Stimulated activated CD4-positive, alpha-beta T cell treated with anti-CD3 and anti-CD28 coated beads, Interleukin-15, amount 100 ng/mL, for 48 hours (primary cell): ENCODE measurements around the gene PHF12.

Experiments
- DNase-seq, 2 donors: peaks; one replicate each; pipeline ENCODE4 v3.0.0-alpha.2; 2020; ENCODE audit warnings: low read depth in 2 of 2

The PHF12 gene

DNA sequence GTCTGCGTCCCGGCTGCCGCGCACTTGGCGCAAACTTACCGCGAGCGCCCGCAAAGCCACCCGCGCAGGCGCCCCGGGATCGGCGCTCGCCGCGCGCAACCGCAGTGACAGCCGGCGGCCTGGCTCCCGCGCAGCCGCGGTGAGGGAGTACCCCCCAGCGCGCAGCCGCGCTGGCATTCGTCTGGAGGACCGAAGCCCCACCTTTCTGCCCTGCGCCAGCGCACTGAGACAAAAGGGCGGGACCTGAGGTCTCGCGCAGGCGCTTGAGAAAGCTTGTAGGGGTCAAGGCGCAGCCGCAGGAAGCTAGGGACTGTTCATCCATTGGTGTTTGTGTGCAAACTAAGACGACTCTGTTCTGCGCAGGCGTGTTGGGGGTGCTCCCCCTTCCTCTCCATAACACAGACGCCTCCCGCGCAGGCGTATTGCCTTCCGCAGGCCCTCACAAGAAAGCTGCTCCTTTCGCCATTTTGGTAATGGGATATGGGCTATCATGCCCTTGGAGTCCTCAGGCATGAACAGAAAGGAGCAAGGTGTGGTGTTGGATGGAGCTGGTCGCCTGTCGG lies at the start of gene PHF12:
PHF12 (minus strand) TSS at position 91 of the 563 bp plus-strand sequence. CDS start 558 bp downstream, outside the sequence.
- peak; percentile 97 to 100 for DNase-seq

DNA sequence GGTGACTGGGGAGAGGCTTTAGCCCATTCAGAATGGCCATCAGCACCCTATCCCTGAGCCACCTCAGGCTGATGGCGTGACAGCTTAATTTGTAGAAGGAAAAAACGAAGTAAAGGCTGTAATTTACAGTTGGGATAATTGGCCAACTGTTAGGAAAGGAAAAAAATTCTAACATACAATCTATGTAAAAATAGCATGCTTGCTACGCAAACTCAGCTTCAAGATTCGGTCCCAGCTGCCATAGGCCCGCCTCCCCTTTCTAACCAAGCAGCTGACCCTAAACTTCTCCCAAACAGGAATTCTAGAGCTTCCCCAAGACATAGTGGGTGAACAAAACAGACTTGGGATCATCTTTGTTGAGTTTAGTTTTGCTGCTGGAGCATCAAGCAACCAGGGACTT lies 49.7 kb upstream of the PHF12 start:
- DNase-seq: no peak

DNA sequence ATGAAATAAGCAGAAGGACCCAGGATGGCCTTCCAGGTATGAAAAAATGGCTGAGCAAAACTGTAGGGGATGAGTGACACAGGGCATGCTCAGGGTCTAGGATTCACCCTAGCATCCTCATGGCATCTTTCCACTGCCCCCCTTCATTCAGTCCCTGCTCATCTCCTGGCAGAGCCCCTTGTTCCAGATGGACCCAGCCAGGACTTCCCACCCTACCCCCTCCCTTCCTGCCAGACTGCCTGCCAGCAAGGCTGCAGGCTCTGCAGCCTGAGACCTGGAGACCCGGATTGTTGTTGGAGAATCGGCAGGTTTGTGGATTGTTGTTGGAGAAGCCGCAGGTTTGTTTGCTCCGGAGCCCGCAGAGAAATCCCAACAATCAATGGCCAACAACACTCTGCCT lies 47.9 kb upstream of the PHF12 start:
- DNase-seq: no peak

DNA sequence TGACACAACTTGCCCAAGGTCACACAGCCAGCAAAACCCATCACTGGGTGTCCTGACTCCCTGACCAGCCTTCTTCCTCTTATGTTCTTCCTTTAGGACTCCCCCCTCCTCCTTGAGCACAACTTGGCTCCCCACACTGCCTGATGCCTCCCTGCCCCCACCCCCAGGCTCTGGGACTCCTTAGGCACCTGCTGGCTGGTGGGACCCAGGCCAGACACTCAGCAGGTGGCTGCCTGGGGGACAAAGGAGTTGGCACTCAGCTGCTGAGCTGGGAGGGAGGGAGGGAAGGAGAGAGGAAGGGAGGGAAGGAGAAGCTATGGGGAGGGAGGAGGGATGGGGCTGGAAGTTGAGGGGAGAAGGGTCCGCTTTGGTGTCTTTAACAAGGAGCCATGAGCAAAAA lies 46.5 kb upstream of the PHF12 start:
- no peak for DNase-seq

DNA sequence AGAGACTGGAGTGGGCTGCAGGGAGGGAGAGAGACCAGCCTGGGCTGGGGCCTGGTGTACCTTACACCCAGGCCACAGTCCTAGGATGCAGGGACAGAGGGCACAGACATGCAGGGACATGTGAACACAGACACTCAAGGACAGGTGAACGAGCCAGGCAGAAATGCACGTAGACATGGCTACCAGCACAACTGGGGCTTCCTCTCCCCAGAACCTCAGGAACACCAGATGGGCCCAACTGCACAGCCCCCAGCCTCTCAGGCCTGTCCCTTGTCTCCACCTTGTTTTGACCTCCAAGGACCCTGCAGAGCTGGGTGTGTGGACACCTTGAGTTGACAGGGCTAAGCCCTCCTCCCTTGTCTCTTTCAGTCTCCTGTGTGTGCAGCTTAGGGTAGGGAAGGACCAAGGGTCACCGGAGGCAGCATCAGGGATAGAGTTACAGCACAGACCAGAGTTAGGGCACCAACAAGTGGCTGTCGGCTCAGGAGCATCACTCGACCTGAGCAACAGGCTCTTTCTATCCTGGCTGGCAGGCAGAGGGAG lies 45.3 kb upstream of the PHF12 start:
- DNase-seq: no peak

DNA sequence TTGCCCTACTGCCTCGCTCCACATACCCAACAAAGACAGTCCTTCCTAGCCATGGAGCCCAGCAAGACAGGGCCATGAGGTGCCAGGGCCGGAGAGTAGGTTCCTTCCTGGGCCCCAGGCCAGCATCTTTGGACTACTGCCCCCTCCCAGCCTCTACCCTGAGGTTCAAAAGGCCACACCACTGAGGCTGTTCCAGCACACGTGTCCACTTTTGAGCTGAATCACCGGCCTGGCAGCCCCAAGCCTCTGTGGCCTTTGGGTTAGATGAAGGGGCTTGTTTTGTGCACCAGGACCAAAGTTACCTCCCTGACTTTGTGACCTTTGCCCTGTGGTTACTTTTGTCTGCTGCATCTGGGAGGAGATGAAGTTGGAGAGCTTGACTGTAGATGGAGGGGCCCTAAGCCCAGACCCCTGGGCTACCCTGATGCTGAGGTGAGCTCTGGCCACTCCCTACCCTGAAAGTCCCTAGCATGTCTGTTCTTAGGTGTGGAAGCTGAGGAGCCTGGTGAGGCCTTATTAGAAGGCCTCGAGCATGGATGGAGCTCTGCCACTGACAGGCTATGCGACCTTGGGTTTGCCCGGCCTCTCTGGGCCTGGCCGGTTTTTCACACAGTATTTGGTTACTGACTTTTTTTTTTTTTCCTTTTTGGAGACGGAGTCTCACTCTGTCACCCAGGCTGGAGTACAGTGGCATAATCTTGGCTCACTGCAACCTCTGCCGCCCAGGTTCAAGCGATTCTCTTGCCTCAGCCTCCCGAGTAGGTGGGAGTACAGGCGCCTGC lies 42.5 kb upstream of the PHF12 start:
- no peak for DNase-seq

DNA sequence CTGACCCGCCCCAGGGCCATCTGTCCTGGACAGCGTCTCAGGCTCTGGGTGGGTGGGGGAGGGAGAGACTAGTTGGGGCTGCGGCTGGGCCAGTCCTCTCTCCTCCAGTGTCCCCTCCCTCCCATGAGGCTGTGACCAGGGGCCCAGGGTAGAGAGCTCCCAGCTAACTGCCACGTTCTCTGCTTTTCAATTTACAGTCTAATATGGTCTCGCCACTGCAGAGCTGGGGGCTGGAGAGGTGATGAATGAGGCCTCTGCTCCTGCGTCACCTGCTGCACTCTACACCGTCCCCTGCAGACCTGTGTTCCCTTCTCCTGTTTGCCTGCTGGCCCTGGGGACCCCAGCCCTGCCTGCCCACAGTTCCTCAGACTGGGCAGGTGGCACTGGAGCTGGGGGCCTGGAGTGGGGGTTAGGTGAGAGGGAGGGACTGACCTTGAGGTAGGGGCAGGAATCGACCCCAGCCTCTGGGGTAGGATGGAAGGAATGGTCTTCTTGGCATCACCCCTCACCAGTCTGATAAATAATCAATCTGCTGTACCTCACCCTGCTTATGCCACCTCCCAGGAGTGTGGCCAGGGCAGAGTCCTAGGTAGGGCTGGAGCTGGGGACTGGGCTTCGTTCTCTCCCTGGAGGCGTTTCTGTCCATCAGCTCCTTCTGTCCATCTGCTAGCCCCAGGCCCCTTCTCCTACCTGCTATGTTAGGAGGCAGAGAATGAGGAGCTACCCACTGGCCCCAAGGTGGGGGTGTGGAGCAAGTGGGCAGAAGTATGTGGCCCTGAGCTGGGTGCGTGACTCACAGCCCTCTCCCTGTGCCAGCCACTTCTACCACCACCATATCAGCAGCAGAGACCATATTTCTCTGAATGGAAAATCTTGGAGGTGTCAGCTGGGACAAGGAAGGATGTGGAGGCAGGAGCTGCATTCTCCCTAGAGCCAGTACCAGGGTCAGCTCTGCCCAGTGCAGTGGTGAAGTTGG lies 41.6 kb upstream of the PHF12 start:
- DNase-seq: no peak

DNA sequence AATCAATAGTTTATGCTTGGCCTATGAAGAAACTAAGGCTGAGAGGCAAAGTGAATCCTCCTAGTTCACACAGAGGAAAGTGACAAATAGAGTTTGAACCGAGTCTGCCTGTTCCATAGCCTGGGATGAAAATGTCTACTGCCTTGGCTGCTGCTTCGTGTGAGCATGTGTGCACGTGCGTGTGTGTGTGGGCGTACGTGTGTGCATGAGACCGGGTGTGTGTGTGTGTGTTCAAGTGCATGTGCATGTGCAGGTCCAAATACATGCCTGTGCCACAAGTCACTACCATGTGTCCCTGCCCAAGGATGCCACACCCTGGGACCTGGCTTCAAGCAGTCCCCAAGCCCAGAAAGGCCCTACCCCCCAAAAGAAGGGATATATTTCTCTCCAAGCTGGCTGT lies 40.9 kb upstream of the PHF12 start:
- DNase-seq: no peak

DNA sequence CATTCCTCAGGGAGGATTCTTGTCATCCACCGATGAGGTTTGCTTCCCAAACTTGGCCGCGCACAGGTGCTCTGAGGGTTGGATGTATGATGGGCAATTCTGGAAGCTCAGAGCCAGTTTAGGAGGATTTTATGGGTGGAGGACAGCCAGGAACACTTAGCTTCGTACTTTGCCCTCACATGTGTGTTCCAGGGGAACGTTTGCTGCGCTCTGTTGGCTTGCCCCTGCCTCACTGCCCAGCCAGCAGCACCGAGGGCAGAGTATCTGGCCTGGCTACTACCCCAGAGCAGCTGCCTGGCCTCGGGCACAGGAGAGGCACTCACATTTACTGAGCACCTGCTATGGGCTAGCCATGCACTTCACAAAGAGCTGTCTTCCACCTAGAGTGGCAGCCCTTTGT lies 40.5 kb upstream of the PHF12 start:
- DNase-seq: no peak

DNA sequence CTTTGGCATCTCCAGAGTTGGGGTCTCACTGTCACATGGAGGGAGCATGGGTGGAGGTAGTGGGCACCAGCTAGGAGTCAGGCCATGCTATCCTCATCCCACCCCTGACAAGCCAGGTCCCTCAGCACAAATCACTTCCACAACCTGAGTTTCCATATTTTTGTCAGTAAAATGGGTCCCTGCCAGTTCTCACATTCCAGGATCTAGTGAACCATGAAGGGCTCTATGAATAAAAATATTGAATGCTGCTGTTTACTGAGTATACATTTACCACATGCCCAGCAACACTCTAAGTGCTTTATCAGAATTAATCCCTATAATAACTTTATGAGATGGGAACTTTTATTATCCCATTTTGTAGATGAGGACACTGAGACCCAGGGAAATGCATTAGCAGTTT lies 37.7 kb upstream of the PHF12 start:
- DNase-seq: no peak

DNA sequence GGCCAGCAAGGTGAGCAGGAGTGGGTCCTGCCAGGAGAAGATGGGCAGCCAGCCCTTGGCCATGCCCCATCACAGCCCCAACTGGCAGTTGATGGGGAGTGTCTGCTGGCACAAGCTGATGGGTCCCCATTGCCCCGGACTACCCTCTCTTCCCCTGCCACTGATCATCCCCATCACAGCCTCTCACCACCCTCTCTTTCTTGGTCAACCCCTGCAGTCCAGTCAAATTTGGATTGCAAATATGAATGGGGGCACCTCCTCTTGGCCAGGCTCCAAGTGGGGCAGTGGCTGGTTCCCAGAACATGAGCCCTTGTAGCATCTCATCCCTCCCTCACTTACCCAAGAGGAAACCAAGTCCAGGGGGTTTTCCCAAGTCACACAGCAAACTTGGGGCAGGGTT lies 37.2 kb upstream of the PHF12 start:
- DNase-seq: no peak

DNA sequence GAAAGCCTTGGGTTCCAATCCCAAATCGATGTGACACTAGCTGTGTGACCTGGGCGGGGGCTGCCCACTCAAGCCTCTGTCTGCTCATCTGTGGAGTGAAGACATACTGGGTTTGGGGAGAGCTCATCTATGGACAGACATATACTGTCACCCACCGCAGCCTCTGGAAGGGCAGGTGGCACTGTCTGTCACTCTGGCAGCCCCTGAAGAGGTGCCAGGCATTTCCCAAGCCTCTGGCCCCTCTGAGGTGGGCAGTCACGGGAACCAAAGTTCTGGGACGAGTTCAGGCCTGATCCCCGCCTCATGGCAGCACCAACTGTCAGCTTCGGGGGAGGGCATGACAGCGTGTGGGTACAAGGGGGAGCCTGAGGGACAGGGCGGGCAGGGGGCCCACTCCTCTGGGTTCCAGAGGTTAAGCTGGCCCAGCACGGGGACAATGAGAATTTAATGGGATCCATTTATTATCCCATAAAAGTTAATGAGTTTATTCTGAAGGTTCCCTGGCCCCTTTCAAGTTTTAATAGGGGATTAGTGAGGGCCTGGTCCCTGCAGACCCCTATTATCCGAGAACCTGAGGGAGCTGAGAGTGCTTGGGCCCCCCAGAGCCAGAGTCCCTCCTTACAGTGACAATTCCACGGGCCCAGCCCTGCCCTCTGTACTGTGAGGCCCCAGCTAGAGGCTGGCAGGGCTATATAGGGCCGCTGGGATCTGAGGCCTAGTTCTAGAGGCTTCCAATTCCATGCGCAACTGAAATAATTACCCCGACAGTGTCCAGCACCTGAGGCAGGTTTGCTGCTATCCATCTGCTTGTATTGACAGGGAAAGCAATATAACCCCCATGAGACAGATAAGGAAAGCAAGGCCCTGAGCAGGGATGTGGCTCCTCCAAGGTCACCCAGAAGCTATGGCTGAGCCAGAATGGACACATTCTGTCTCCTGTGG lies 35.7 kb upstream of the PHF12 start:
- DNase-seq: no peak

DNA sequence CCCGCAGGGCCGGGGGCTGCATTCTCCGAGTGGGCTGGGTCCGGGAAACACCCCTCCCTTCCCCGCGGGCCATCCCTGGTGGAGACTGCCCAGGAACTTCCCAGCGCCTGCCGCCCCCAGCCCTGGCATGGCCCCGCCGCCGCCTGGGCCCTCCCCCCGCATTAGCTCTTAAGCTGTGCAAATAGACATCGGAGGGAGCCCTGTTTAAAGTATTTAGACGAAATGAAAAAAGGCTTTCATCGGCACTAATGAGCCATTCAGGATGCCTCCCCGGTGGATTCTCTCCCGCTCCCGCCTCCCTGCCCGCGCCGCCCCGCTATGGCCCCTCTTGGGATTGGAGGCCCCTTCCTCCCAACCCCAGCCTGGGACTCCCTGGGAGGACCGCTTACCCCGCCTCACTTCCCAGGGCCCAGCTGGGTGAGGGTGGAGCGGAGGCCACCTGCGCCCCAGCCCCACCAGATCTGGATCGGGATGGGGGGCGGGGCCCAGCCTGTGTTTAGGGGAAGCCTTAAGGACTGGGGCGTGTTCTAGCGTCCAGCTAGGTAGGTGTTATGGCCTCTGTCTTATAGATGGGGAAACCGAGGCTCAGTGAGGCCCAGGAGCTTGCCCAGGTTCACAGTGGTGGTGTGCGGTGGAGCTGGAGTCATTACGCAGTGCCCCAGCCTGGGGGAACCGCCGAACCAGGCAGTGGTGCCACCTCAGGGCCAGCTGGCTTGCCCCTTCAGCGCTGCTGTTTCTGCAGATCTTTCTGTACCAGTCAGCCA lies 34.8 kb upstream of the PHF12 start:
- no peak for DNase-seq

DNA sequence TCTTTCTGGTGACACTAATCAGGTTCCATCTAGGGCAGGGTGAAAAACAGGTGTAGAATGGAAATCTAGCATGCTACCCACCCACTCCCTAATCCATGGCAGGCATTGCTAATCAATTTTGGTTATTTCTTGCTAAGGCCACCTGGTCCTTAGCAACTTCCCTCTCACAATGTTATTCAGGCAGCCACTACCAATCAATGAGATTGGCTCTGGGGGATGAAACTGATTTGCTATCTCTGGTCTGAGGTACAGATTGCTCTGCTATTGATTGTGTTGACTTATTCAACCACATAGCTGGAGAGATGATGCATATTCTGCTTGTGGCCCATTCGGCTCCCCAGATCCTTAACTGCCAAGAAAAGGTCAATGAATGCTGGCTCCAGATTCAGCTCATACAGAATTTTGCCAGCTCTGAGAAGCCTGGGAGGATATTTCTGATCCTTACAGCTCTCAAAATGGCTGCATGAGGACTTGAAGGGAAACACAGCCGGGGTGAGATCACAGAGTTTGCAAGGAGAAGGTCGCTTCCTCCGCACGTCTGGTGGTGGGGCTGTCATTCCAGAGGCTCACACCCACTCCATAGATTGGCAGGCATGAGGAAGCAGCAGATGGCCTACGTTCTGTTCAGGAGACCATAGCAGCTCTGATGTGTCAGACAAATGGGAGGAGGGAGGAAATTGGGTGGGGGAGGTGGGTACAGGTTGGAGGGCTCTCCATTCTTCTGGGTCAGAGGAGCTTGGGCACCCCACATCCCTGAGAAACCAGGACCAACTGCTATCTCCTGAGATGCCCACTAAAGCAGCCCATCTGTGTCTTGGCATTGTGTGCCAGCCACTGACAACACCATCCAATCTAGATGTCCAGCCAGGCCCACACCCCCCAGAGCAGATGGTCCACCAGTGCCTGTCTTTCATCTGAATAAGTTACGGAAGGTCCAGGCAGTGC lies 32.2 kb upstream of the PHF12 start:
- no peak for DNase-seq

DNA sequence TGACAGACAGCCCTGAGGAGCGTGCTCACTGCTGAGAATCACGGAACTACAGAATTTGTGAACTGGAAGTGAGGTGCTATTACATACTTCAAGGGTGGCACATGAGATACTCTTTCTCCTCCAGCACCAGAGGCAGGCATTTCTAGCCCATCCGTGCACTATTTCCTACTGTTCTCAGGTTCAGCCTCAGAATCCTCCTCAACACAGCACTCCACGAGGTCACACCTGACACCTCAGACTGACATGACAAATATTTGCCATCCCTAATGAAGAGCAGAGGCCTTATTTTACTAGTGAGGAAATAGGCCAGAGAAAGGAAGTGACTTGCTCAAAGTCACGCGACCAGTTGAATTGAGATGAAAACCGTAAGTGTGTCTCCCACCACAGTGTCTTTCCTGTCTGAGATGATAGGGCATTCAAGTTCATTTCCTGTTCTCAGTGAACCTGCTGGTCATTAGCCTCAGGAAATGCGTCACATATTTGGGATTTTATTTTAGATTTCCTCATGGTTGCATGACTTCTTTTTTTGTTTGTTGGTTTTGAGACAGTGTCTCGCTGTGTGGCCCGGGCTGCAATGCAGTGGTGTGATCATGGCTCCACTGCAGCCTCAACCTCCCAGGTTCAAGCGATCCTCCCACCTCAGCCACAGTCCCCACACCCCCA lies 30.9 kb upstream of the PHF12 start:
- DNase-seq: peak; percentile 4 to 19

DNA sequence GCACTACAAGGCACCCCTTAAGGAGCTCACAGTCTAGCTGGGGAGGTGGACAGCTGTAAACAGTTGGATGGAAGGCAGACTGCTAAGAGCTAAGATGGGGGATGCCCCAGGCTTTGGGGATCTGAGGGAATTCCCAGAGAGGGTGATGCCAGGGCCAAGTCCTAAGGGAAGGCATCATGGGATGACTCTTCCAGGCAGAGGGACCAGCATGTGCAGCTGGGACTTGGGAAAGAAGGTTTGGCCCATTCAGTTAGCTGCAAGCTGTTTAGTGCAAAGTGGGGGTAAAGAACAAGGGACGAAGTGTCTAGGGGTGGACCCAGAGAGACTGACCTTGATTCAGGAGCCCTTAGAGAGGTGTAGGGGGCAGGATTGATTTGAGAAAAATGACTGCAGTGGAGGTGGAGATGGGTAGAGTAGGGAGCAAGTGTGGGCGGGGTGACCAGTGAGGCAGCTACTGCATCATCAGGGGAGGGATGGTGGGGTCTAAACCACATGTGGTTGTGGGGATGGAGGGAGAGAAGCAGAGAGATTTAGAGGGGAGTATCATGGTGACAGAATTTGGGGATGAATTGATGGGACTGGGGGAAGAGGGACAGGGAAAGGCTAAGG lies 27.1 kb upstream of the PHF12 start:
- no peak for DNase-seq

DNA sequence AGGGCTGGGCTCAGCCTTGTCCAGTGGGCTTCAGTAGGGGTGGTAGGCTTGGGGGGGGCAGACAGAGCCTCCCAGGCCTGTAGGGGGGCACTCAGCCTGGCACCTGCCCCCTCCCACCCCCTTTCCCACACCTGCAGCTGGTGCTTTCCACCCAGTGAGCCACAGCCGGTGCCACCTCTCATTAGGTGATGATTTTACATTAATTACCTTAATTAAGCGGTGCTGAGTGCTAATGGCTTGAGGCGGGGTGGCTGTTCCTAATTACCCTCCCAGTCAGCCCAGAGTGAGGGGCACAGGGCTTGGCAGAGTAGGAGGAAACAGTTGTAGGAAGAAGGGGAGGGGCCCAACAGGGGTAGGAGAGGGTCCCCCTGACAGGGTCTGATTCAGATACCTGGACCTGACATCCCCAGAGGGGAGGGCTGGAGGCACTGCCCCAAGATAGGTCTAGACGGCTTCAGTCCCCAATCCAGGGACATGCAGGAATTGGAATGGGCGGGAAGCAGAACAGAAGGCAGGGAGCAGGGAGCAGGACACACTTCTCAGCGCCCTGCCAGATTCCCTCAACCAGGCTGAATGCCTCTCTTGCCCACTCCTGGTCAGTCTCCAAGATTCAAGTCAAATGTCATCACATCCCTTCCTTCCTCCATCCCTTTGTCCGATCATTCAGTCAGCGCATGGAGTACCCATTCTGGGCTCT lies 26.5 kb upstream of the PHF12 start:
- DNase-seq: no peak

DNA sequence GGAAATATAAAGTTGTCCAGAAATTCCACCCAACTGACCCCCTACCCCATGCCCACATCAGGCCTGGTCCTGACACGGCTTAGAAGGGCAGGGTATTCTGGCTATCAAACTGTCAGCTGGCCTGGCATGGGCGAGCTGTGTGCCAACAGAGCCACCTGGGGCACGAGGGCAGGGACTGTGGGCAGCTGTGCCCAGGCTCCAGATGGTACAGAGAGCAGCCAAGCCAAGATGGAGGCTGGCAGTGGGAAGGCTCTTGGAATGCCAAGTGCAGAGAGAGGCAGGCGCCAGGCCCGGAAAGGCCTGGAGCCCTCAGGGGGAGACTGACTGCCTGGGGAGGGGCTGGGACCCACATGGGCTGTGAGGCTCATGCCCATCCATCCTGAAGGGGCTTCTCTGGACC lies 24.3 kb upstream of the PHF12 start:
- no peak for DNase-seq
